VCaP (cell line): ENCODE results near the gene FOXD1.
"Not testable (repeated sequence)": the region's sequence is repeated elsewhere in the genome, so short reads cannot be mapped to it uniquely, and the experiment has no call there.

Source experiments
- H3K27ac ChIP-seq: fragments of 450-650 bp; 2 replicates; pipeline ENCODE4 v1.5.1; 2017
- CTCF ChIP-seq: fragments of 450-650 bp; conservative IDR thresholded peaks from 2 replicates; pipeline ENCODE4 v1.5.1; 2017; ENCODE audit warnings: mild to moderate bottlenecking, moderate library complexity

Gene FOXD1

GRCh38 chr5:73482383-73483136 is 34.0 kb upstream of the FOXD1 start:
- TF ChIP-seq CTCF: no peak
- no peak overlapping the region for H3K27ac ChIP-seq

GRCh38 chr5:73480500-73480899 is 31.9 kb upstream of the FOXD1 start:
- H3K27ac ChIP-seq: no peak overlapping the region
- no peak for TF ChIP-seq CTCF

GRCh38 chr5:73472116-73472515 is 23.5 kb upstream of the FOXD1 start:
- TF ChIP-seq CTCF: no peak

GRCh38 chr5:73471654-73472053 is 23.1 kb upstream of the FOXD1 start:
- no peak overlapping the region for H3K27ac ChIP-seq
- TF ChIP-seq CTCF: no peak

More at GRCh38 chr5:73472116-73472515, 23.5 kb upstream of the FOXD1 start:
- H3K27ac ChIP-seq: no peak overlapping the region

GRCh38 chr5:73469878-73470277 is 21.3 kb upstream of the FOXD1 start:
- no peak overlapping the region for H3K27ac ChIP-seq
- no peak for TF ChIP-seq CTCF

- H3K27ac ChIP-seq: not testable (repeated sequence)
These were observed 20.1 kb upstream of the FOXD1 start for GRCh38 chr5:73468638-73469037.

- no peak overlapping the region for H3K27ac ChIP-seq
- no peak for TF ChIP-seq CTCF
These were observed 15.6 kb upstream of the FOXD1 start for GRCh38 chr5:73464016-73464745.

- no peak overlapping the region for H3K27ac ChIP-seq
- TF ChIP-seq CTCF: no peak
These were observed 11.6 kb upstream of the FOXD1 start for GRCh38 chr5:73460133-73460532.
